ENCODE measurements around the gene KAT8. TPM values are rescaled to one million over a fixed set of nuclear protein-coding genes. Genes with fewer than 3 reads are reported as not detected.
"Not testable (repeated sequence)": the region's sequence is repeated elsewhere in the genome, so short reads cannot be mapped to it uniquely, and the experiment has no call there.

The KAT8 gene
- total and polyA plus RNA-seq, 2 experiments from 2014 or later: 63.0 to 112 TPM

DNA sequence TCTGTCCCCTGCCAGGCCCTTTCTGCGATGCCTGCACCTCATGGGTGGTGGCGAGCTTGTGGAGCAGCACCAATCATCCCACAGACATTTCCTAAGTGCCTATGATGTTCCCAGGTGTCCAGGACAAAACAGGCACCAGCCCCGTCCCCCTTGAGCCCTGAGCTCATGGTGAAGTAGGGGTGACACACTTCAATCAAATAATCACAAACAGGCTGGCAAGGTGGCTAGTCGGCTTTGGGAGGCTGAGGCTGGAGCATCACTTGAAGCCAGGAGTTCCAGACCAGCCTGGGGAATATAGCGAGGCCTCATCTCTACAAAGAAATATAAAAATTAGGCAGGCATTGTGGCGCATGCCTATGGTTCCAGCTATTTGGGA, 18.8 kb downstream of the KAT8 start:
- TF ChIP-seq, protein P1, sequence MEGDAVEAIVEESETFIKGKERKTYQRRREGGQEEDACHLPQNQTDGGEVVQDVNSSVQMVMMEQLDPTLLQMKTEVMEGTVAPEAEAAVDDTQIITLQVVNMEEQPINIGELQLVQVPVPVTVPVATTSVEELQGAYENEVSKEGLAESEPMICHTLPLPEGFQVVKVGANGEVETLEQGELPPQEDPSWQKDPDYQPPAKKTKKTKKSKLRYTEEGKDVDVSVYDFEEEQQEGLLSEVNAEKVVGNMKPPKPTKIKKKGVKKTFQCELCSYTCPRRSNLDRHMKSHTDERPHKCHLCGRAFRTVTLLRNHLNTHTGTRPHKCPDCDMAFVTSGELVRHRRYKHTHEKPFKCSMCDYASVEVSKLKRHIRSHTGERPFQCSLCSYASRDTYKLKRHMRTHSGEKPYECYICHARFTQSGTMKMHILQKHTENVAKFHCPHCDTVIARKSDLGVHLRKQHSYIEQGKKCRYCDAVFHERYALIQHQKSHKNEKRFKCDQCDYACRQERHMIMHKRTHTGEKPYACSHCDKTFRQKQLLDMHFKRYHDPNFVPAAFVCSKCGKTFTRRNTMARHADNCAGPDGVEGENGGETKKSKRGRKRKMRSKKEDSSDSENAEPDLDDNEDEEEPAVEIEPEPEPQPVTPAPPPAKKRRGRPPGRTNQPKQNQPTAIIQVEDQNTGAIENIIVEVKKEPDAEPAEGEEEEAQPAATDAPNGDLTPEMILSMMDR (IDR thresholded peaks at IDR 0.05; ENCODE audit: low read depth, low read length): no peak
- Histone ChIP-seq H3K4me1 (ENCODE audit: low read depth) (peaks cover 7% of the 10 kb centered on the region), H3K4me3 (no peak overlapping the region), H3K36me3 (peaks cover 1% of the 10 kb centered on the region), H3K27ac (no peak overlapping the region), H3K9me3 (ENCODE audit: low read depth) (no peaks in the 10 kb centered on the region), H3K27me3 (no peaks in the 10 kb centered on the region)
- DNase-seq (ENCODE audit: low read depth in 1 of 2, low spot score in 1 of 2): no peak

DNA sequence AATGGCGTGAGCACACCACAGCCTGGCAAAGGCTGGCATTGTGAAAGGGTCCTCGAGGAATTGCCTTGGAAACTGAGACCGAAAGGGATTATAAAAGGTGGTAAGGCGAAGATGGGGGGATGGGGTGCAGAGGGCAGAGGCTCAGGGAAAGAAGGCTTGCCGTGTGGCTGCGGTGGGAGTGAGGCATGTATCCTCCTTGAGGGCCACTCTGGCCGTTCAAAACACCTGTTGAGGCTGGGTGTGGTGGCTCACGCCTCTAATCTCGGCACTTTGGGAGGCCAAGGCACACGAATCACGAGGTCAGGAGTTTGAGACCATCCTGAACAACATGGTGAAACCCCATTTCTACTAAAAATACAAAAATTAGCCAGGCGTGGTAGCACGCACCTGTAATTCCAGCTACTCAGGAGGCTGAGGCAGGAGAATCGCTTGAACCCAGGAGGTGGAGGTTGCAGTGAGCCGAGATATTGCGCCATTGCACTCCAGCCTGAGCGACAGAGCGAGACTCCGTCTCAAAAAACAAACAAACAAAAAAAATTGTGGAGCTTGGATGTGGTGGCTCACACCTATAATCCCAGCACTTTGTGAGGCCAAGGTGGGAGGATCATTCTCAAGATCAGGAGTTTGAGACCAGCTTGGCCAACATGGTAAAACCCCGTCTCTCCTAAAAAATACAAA, 19.5 kb downstream of the KAT8 start:
- DNase-seq (ENCODE audit: low read depth in 1 of 2, low spot score in 1 of 2); H3K27ac ChIP-seq; H3K27me3 ChIP-seq; H3K4me3 ChIP-seq; H3K9me3 ChIP-seq (ENCODE audit: low read depth); H3K36me3 ChIP-seq: not testable (repeated sequence)
- H3K4me1 ChIP-seq (ENCODE audit: low read depth): peaks cover 14% of the 10 kb centered on the region

DNA sequence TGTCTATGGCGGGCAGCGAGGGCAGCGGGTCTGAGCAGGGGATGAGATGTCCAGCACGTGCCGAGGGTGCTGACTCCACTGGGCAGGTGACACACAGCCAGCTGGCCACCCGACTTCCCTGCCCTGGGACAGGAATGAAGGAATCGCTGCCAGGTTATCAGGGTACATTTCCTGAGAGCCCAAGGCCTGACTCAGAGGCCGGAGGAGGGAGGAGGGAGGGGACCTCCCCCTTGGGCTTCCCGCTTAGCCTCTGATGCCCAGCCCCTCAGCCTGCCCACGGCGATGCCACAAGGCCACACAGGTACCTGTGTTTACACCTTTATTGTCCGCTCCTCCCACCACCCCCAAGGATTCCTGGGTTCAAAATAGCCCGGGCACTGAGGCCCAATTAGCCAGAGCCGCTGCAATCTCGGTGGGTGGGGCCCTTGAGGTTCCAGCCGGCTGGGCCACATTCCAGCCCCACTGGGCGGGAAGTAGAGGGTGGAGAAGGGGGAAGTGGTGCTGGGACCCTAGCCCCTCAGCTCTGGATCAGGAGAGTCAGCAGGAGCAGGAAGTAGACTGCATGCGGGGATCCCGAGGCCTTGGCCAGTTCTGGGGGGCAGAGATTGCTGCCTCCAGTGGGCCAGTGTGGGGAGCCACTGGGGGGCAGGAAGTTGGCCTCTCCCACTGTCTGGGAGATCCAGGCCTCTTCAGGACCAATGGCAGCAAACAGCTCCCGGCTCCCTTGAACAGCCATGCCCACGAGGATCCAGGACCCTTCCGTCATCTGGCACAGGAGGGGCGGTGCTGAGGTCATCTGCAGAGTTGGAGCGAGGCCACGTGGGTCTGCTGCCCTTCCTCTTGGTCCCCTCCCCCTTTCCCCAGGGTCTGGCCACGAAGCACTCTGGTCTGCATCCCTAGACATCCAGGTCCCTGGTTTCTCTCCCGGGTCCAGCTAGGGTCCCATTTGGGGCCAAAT, 21.4 kb downstream of the KAT8 start:
- no peaks in the 10 kb centered on the region for H3K36me3 ChIP-seq
- TF ChIP-seq, protein P1 (IDR thresholded peaks at IDR 0.05; ENCODE audit: low read depth, low read length): no peak
- no peak overlapping the region for H3K4me3 ChIP-seq
- peaks cover 14% of the 10 kb centered on the region for H3K4me1 ChIP-seq (ENCODE audit: low read depth)
- H3K27me3 ChIP-seq: no peaks in the 10 kb centered on the region
- DNase-seq (ENCODE audit: low read depth in 1 of 2, low spot score in 1 of 2): peak in 1 of 2 donors; percentile 64
- H3K27ac ChIP-seq: no peak overlapping the region
- no peaks in the 10 kb centered on the region for H3K9me3 ChIP-seq (ENCODE audit: low read depth)

DNA sequence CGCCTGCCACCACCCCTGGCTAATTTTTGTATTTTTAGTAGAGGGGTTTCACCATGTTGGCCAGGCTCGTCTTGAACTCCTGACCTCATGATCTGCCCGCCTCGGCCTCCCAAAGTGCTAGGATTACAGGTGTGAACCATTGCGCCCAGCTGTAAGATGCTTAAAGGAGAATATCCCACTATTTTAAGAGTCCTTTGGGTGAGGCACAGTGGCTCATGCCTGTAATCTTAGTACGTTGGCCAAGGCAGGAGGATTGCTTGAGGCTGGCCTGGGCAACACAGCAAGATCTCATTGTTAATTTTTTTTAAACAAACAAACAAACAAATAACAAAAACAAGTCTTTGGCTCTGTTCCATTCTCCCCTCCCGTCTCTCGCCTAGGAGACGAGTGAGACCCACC, 23.6 kb downstream of the KAT8 start:
- H3K4me3 ChIP-seq; H3K4me1 ChIP-seq (ENCODE audit: low read depth); H3K9me3 ChIP-seq (ENCODE audit: low read depth); H3K27me3 ChIP-seq; DNase-seq (ENCODE audit: low read depth in 1 of 2, low spot score in 1 of 2); H3K36me3 ChIP-seq: not testable (repeated sequence)
- H3K27ac ChIP-seq: peak overlapping the region; percentile 79

DNA sequence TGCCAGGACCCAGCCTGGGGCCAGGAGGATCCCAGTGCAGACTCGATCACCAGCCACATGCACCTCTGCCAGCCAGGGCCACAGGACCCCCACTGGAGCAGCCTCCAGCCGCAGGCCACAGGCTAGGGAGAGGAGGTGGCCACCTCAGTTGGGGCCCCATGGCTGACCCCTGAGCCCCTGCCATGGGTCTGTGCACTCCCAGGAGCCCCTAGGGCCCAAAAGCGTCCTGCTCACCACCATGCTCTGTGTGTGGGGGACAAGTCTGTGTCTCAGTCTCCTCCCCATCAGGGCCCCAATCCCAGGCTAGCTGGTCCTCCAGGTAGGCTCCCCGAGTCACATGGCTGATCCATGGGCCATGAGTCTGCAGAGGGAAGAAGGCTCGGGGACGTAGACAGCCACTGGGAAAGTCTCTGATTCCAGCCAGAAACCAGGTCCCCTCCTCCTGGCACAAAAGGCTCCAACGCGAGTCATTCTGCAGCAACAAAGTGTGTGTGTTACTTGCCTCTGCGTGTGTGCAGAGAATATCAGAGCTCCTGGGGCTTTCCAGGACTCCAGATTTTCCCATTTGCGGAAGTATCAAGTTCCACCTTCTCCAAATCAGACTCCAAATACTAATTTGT, 24.1 kb downstream of the KAT8 start:
- Histone ChIP-seq H3K9me3 (ENCODE audit: low read depth) (no peaks in the 10 kb centered on the region), H3K4me1 (ENCODE audit: low read depth) (peaks cover 7% of the 10 kb centered on the region), H3K27ac (peak overlapping the region; percentile 79), H3K27me3 (peaks cover 10% of the 10 kb centered on the region), H3K4me3 (peak overlapping the region; percentile 12), H3K36me3 (no peaks in the 10 kb centered on the region)
- TF ChIP-seq, protein P1 (IDR thresholded peaks at IDR 0.05; ENCODE audit: low read depth, low read length): no peak
- DNase-seq (ENCODE audit: low read depth in 1 of 2, low spot score in 1 of 2): no peak

DNA sequence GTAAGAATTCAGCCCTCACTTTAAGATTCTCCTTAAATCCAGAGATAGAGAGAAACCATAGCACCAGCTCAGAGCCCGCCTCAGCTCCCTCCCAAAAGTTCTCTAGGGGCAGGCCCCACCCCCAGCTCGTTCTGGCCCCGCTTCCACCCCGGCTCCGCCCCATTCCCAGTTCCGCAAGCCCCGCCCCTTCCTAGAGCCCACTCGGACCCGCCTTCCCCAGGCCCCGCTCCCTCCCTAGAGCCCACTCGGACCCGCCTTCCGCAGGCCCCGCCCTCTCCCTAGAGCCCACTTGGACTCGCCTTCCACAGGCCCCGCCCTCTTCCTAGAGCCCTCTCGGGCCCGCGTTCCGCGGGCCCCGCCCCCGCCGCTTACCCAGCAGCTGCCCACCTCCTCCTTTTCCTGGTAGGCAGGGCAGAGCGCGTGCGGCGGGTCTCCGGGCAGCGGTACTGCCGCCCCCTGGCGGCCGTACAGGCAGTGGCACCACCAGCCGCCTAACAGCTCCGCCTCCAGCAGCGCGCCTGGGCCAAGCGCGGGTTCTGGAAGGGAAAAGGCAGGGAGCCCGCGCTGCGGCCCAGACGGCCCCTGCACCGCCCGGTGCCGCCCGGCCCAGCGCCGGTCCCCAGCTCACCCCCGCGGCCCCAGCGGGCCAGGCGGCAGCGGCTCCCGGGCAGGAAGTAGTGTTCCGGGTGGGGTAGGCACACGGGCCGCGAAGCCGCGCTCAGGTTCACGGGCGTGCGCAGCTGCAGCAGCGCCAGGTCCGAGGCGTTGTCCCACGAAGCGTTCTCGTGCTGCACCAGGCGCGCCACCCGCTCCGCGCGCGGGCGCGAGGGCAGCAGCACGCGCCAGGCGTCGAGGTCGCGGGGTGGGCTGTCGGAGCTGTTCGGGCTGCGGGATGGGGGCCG, 24.9 kb downstream of the KAT8 start:
- Histone ChIP-seq H3K27ac (peak overlapping the region; percentile 79), H3K36me3 (no peaks in the 10 kb centered on the region), H3K27me3 (peaks cover 18% of the 10 kb centered on the region), H3K4me1 (ENCODE audit: low read depth) (peaks cover 7% of the 10 kb centered on the region), H3K9me3 (ENCODE audit: low read depth) (no peaks in the 10 kb centered on the region), H3K4me3 (peak overlapping the region; percentile 25)
- DNase-seq (ENCODE audit: low read depth in 1 of 2, low spot score in 1 of 2): peak; percentile 100
- TF ChIP-seq, protein P1 (IDR thresholded peaks at IDR 0.05; ENCODE audit: low read depth, low read length): peak; percentile 86
